Measurements from ENCODE around the gene ZNF202. TPM values are rescaled to one million over a fixed set of nuclear protein-coding genes. Genes with fewer than 3 reads are reported as not detected.

The ZNF202 gene
- total RNA-seq, 1 donor: 6.0 TPM

DNA sequence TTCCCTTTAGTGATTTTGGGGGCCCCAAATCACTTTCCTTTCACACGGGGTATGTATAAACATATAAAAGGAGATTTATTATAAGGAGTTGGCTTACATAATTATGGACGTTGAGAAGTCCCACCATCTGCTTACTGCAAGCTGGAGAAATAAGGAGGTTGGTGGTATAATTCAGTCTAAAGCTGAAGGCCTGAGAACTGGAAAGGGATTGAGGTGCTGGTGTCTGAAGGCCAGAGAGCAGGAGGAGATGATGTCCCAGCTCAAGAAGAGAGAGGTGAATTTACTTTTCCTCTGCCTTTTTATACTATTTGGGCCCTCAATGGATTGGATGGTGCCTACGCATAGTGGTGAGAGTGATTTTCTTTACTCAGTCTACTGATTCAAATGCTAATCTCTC lies 1.3 kb upstream of the ZNF202 start:
- TF ChIP-seq, protein P1, sequence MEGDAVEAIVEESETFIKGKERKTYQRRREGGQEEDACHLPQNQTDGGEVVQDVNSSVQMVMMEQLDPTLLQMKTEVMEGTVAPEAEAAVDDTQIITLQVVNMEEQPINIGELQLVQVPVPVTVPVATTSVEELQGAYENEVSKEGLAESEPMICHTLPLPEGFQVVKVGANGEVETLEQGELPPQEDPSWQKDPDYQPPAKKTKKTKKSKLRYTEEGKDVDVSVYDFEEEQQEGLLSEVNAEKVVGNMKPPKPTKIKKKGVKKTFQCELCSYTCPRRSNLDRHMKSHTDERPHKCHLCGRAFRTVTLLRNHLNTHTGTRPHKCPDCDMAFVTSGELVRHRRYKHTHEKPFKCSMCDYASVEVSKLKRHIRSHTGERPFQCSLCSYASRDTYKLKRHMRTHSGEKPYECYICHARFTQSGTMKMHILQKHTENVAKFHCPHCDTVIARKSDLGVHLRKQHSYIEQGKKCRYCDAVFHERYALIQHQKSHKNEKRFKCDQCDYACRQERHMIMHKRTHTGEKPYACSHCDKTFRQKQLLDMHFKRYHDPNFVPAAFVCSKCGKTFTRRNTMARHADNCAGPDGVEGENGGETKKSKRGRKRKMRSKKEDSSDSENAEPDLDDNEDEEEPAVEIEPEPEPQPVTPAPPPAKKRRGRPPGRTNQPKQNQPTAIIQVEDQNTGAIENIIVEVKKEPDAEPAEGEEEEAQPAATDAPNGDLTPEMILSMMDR (IDR thresholded peaks at IDR 0.05; ENCODE audit: insufficient read depth, low read depth, low read length): no peak
- DNase-seq (ENCODE audit: low read depth): no peak

DNA sequence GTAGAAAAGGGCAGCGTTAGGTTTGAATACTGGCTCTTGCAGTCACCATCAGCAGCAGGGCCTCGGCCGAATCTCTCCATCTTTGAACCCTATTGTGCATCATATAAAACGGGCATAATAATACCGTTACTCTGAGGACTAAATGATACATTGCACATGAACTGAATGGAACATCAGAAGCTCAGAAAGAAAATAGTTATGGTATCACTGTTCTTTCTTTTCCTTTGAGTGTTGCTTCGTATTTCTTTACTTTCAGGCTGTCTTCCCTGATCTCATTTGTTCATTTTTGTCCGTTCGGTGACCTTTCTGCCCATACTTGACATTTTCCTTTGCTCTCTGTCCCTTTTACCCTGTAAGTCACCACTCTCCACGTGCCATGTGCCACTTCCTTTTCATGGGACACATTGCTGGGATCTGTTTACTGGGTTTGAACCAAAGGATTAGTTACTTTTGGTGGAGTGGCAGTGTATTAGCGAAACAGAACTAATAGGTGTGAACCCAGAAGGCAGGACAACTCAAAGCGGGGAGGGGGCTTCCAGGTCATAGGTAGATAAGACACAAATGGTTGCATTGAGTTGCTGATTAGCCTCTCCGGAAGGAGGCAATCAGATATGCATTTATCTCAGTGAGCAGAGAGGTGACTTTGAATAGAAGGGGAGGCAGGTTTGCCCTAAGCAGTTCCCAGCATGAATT lies 717 bp upstream of the ZNF202 start:
- TF ChIP-seq, protein P1 (IDR thresholded peaks at IDR 0.05; ENCODE audit: insufficient read depth, low read depth, low read length): no peak
- H3K4me3 ChIP-seq (ENCODE audit: low read depth, low read length): peak overlapping the region; percentile 84

More for the DNA sequence above, 1.3 kb upstream of the ZNF202 start:
- no peak overlapping the region for H3K4me3 ChIP-seq (ENCODE audit: low read depth, low read length)

DNA sequence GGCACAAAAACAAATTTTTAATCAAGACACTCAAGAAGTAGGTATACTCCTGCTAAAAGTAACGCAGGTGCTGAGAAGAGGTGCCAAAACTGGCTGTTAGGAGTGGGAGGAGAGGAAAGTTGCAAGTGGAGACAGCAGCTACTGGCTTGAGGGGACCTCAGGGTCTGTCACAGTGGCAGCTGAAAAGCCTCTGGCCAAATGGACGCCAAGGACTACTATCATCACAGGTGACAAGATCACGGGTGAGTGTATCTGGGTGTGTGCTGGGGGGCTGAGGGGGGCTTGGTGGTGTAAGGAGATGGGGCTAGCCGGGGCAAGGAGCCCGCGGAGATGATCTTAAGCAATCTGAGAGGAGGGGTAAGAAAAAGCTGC lies 687 bp downstream of the ZNF202 start:
- DNase-seq (ENCODE audit: low read depth): peak; percentile 5
- TF ChIP-seq, protein P1 (IDR thresholded peaks at IDR 0.05; ENCODE audit: insufficient read depth, low read depth, low read length): no peak
- peak overlapping the region; percentile 84 for H3K4me3 ChIP-seq (ENCODE audit: low read depth, low read length)

More for the DNA sequence above, 717 bp upstream of the ZNF202 start:
- DNase-seq (ENCODE audit: low read depth): no peak

DNA sequence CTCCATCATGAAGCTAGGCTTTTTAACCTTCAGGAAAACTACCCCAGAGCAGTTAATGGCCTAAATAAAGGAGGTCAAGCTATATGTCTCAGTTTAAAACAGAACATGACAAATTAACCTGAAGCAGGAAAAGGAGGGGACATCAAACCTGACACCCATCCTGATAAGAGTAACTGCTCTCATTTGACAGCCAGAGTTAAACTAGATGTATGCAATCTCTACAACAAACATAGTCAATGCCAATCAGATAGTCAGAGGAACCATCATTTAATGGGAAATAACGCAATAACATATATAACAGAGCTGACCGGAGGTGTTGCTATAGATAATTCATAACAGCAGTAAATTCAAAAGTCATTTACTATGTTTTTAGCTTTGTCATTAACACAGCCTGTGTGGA lies 3.1 kb downstream of the ZNF202 start:
- TF ChIP-seq, protein P1 (IDR thresholded peaks at IDR 0.05; ENCODE audit: insufficient read depth, low read depth, low read length): no peak
- no peak overlapping the region for H3K4me3 ChIP-seq (ENCODE audit: low read depth, low read length)

DNA sequence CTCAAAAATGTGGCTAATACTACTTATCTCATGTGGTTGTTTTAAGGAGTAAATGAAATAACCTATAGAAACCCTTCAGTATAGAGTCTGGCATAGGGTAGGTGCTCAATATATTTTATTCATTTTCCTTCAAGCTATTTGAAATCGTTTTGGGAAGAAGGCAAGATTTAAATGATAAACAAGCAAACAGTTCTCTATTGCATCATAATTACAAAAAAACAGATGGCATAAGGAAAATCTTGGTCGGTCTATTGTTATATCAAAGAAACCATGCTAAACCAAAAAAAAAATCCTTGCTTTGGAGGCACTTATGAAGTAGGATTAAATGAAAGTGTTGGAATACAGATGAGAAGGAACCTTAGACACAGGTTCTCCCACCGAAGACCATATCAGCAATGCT lies 4.7 kb downstream of the ZNF202 start:
- TF ChIP-seq, protein P1 (IDR thresholded peaks at IDR 0.05; ENCODE audit: insufficient read depth, low read depth, low read length): no peak
- DNase-seq (ENCODE audit: low read depth): no peak
- no peak overlapping the region for H3K4me3 ChIP-seq (ENCODE audit: low read depth, low read length)

More for the DNA sequence above, 3.1 kb downstream of the ZNF202 start:
- DNase-seq (ENCODE audit: low read depth): no peak

DNA sequence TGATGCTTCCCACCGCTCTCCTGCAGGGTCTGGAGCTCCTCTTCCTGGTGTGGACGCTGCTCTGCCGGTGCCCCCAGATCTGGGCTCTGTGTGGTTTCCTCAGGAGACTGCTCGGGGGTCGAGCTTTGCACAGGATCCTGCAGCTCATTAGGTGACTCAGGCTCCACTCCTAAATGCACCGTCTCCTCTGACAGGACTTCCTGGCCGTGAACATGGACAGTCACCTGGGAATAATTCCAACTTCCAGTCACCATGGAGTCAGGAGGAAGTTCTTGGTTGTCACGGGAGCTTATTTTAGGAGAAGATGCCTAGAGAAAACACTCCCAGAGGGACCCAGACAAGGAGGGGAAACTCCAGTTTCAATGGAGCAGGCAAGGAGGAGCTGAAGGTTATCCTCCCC lies 11.9 kb downstream of the ZNF202 start:
- TF ChIP-seq, protein P1 (IDR thresholded peaks at IDR 0.05; ENCODE audit: insufficient read depth, low read depth, low read length): no peak
- no peak for DNase-seq (ENCODE audit: low read depth)
- H3K4me3 ChIP-seq (ENCODE audit: low read depth, low read length): no peak overlapping the region

Measured in fibroblast of villous mesenchyme (primary cell).